ENCODE data around the gene MRPL49. TPM values are rescaled to one million over a fixed set of nuclear protein-coding genes. Genes with fewer than 3 reads are reported as not detected.

The MRPL49 gene
- total RNA-seq, 1 experiment from 2014 or later = 111 TPM

DNA sequence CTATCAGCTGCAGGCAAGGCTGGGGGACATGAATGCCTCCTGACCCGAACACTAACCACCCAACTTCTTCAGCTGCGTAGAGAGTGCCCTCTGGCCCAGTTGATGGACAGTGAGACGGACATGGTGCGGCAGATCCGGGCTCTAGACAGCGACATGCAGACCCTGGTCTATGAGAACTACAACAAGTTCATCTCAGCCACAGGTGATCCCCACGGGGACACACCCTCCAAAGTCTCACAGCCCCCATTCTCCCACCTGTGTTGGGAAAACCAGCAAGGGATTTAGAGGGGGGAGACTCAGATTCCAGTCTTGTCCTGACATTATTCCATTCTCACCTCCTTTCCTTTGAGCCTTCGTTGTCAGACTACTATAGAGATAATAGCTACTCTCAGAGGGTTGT is 25.2 kb upstream of the MRPL49 start:
- in situ Hi-C loops (cut with HindIII; ENCODE audit: low pct_unique_long_range_greater_than_20kb, low sequenced_read_pairs) (no loop called here), intact Hi-C loops (cut with micrococcal nuclease; ENCODE audit: unreplicated experiment) (no loop called here)
- POLR2A ChIA-PET = no interaction called here
- Histone ChIP-seq H3K4me3 (ENCODE audit: low read depth in 2 of 2, low read length in 2 of 2) (peak overlapping the region; percentile 63 to 88), H3K4me1 (ENCODE audit: control insufficient read depth, insufficient read depth, low read length) (peaks cover 8% of the 10 kb centered on the region), H3K9me3 (ENCODE audit: control insufficient read depth, insufficient read depth, low read depth, low read length) (no peaks in the 10 kb centered on the region), H3K36me3 (ENCODE audit: control insufficient read depth, insufficient read depth, low read length) (no peaks in the 10 kb centered on the region), H3K27ac (ENCODE audit: low read length) (peak overlapping the region; percentile 80; the same call in 1 of the 2 replicates), H3K27me3 (ENCODE audit: control insufficient read depth, insufficient read depth, low read length) (no peaks in the 10 kb centered on the region)
- CTCF ChIA-PET = no interaction called here
- DNase-seq (ENCODE audit: low read depth, low spot score) = no peak
- TF ChIP-seq CTCF (IDR thresholded peaks at IDR 0.05) (no peak), POLR2AphosphoS5 (IDR thresholded peaks at IDR 0.05; ENCODE audit: low read depth, low read length) (no peak), REST (IDR thresholded peaks at IDR 0.05; ENCODE audit: insufficient read depth in 1 of 2, low read depth in 2 of 2, low read length in 1 of 2) (no peak), SIN3A (IDR thresholded peaks at IDR 0.05; ENCODE audit: borderline replicate concordance, insufficient read depth, low read depth, low read length) (no peak), TCF7L2 (IDR thresholded peaks at IDR 0.05; ENCODE audit: low read depth, low read length) (no peak)
- BruUV-seq (replicated peaks) = TSS peak; percentile 50
- ATAC-seq = peak; percentile 4; the same call in 1 of the 2 replicates

GRCh38 chr11:65100674-65101350 is 21.3 kb upstream of the MRPL49 start:
- intact Hi-C loops (cut with micrococcal nuclease; ENCODE audit: unreplicated experiment) (no loop called here), in situ Hi-C loops (cut with HindIII; ENCODE audit: low pct_unique_long_range_greater_than_20kb, low sequenced_read_pairs) (no loop called here)
- Histone ChIP-seq H3K4me1 (ENCODE audit: control insufficient read depth, insufficient read depth, low read length) (peaks cover 19% of the 10 kb centered on the region), H3K4me3 (ENCODE audit: low read depth in 2 of 2, low read length in 2 of 2) (no peak overlapping the region), H3K9me3 (ENCODE audit: control insufficient read depth, insufficient read depth, low read depth, low read length) (no peaks in the 10 kb centered on the region), H3K27me3 (ENCODE audit: control insufficient read depth, insufficient read depth, low read length) (no peaks in the 10 kb centered on the region), H3K36me3 (ENCODE audit: control insufficient read depth, insufficient read depth, low read length) (no peaks in the 10 kb centered on the region), H3K27ac (ENCODE audit: low read length) (no peak overlapping the region)
- TF ChIP-seq REST (IDR thresholded peaks at IDR 0.05; ENCODE audit: insufficient read depth in 1 of 2, low read depth in 2 of 2, low read length in 1 of 2) (no peak), CTCF (IDR thresholded peaks at IDR 0.05) (no peak), SIN3A (IDR thresholded peaks at IDR 0.05; ENCODE audit: borderline replicate concordance, insufficient read depth, low read depth, low read length) (no peak), POLR2AphosphoS5 (IDR thresholded peaks at IDR 0.05; ENCODE audit: low read depth, low read length) (no peak)
- ATAC-seq (no peak), DNase-seq (ENCODE audit: low read depth, low spot score) (no peak)
- ChIA-PET CTCF (interaction anchor here (0.7 to 1.7 kb wide), 3 partner anchors 10 to 320 kb away, joined by 3 to 7 read pairs (median 6); partner anchors contain the start of gene TM7SF2), POLR2A (interaction anchor here (0.7 kb wide), 2 partner anchors 13 to 250 kb away, joined by 7 read pairs; no protein-coding TSS in a partner anchor)
- BruUV-seq (replicated peaks) = no TSS peak

Measured in Panc1 (cell line).